ENCODE results near the gene MEAF6. TPM values are rescaled to one million over a fixed set of nuclear protein-coding genes. Genes with fewer than 3 reads are reported as not detected.
A peak's percentile ranks its signal among the peaks of the same experiment; 100 is the strongest.

MEAF6 gene
- total and polyA plus RNA-seq, 2 donors (not counting 3 experiments of a cell fraction or from before 2014, with no cell fraction given) = 28.0 to 62.5 TPM

GRCh38 chr1:37472281-37472680 is 42.3 kb downstream of the MEAF6 start:
- Histone ChIP-seq H3K9ac (replicated peaks; ENCODE audit: extremely low read depth, insufficient read depth, low read length) (no peak overlapping the region), H2AFZ (ENCODE audit: low read depth, low read length) (no peak overlapping the region), H3K36me3 (ENCODE audit: control insufficient read depth in 2 of 2, extremely low read depth in 1 of 2, insufficient read depth in 2 of 2, low read length in 2 of 2) (no peaks in the 10 kb centered on the region), H3K4me1 (ENCODE audit: control insufficient read depth, extremely low read depth, insufficient read depth, low read length) (peaks cover 53% of the 10 kb centered on the region), H3K9me1 (replicated peaks; ENCODE audit: control insufficient read depth, extremely low read depth, insufficient read depth, low read length) (no peaks in the 10 kb centered on the region), H3K79me2 (ENCODE audit: control insufficient read depth, insufficient read depth, low read length) (peaks cover 23% of the 10 kb centered on the region), H3K4me3 (replicated peaks in 1 of 3; ENCODE audit: insufficient read depth in 1 of 3, low read depth in 1 of 3, low read length in 3 of 3) (no peak overlapping the region), H3K27me3 (ENCODE audit: control insufficient read depth in 2 of 2, insufficient read depth in 2 of 2, low read length in 2 of 2) (no peaks in the 10 kb centered on the region), H3K4me2 (ENCODE audit: insufficient read depth, low read length) (no peak overlapping the region), H4K20me1 (replicated peaks; ENCODE audit: control insufficient read depth, extremely low read depth, insufficient read depth, low read length) (no peaks in the 10 kb centered on the region), H3K27ac (ENCODE audit: insufficient read depth, low read depth, low read length) (peak overlapping the region; percentile 76), H3K9me3 (replicated peaks; ENCODE audit: control insufficient read depth, insufficient read depth, low read length) (no peaks in the 10 kb centered on the region)
- CTCF ChIA-PET = interaction anchor here (1.0 to 8.9 kb wide), 6 partner anchors 10 to 218 kb away, joined by 3 to 158 read pairs (median 6); partner anchors contain the start of gene MEAF6
- BruUV-seq (replicated peaks) = no TSS peak
- no peak for DNase-seq (ENCODE audit: low read depth, low spot score)
- dilution Hi-C loops (cut with MboI; ENCODE audit: extremely low pct_ligation_motif_present, low sequenced_read_pairs) = no loop called here
- intact Hi-C loops (cut with micrococcal nuclease) = loop anchor here (2.0 to 10.0 kb wide), 3 partner anchors 83 to 393 kb away; partner anchors contain the start of genes C1orf122, SNIP1 and YRDC
- FAIRE-seq = no peak
- TF ChIP-seq JUN (IDR thresholded peaks at IDR 0.05; ENCODE audit: borderline replicate concordance, insufficient read depth, insufficient read length, low read depth) (no peak), MYC (IDR thresholded peaks at IDR 0.05; ENCODE audit: low read depth, low read length) (no peak), CTCF (IDR thresholded peaks at IDR 0.05; ENCODE audit: extremely low read depth in 1 of 2, insufficient read depth in 1 of 2, low read depth in 1 of 2, low read length in 2 of 2) (no peak), GATA2 (IDR thresholded peaks at IDR 0.05; ENCODE audit: insufficient read depth, insufficient read length, low read depth, low read length) (no peak), EZH2 (IDR thresholded peaks at IDR 0.05; ENCODE audit: borderline replicate concordance, low read depth, low read length, severe bottlenecking) (no peak), POLR2A (IDR thresholded peaks at IDR 0.05; ENCODE audit: low read depth, low read length) (no peak)
- POLR2A ChIA-PET = interaction anchor here (1.1 kb wide), 1 partner anchor 15 kb away, joined by 4 read pairs; no protein-coding TSS in a partner anchor

Measured in endothelial cell of umbilical vein (primary cell).